Skeletal muscle satellite cell (primary cell): ENCODE data around the gene ARHGEF37. TPM values are rescaled to one million over a fixed set of nuclear protein-coding genes. Genes with fewer than 3 reads are reported as not detected.
"Not testable (repeated sequence)": the region's sequence is repeated elsewhere in the genome, so short reads cannot be mapped to it uniquely, and the experiment has no call there.

Source experiments
- H3K27me3 ChIP-seq: 2 replicates; pipeline ENCODE4 v1.7.0; 2013; ENCODE audit warnings: low read length; ENCODE audit not compliant: control insufficient read depth, insufficient read depth
- H3K36me3 ChIP-seq: 2 replicates; pipeline ENCODE4 v1.7.0; 2013; ENCODE audit warnings: mild to moderate bottlenecking, control low read depth, low read length; ENCODE audit not compliant: insufficient read depth
- H3K4me1 ChIP-seq: 2 replicates; pipeline ENCODE4 v1.7.0; 2013; ENCODE audit warnings: low read length; ENCODE audit not compliant: control insufficient read depth, insufficient read depth
- H3K4me2 ChIP-seq: 2 replicates; pipeline ENCODE4 v1.7.0; 2013; ENCODE audit warnings: mild to moderate bottlenecking, low read length
- H3K4me3 ChIP-seq: 2 replicates; pipeline ENCODE4 v1.7.0; 2013; ENCODE audit warnings: low read length
- H3K9ac ChIP-seq: 2 replicates; pipeline ENCODE4 v1.7.0; 2013; ENCODE audit warnings: mild to moderate bottlenecking, low read depth, low read length, moderate library complexity
- H3K9me3 ChIP-seq: replicated peaks from 2 replicates; pipeline ENCODE4 v1.7.0; 2013; ENCODE audit warnings: mild to moderate bottlenecking, control low read depth, low read length
- total RNA-seq: library from RNA; depleted of rRNA; stranded (reverse); fragments of >200 nt; gene quantifications from 2 replicates; pipeline ENCODE4 v1.2.3, GENCODE V29; 2012; rRNA removed

The ARHGEF37 gene
- total RNA-seq = 0.25 and 0.44 TPM in 2 replicates

- Histone ChIP-seq H3K36me3 (no peaks in the 10 kb centered on the region), H3K27me3 (no peaks in the 10 kb centered on the region), H3K9me3 (no peaks in the 10 kb centered on the region), H3K4me2 (peak within 1 kb of the TSS; percentile 89), H3K4me3 (peak within 1 kb of the TSS; percentile 69), H3K9ac (peak within 1 kb of the TSS; percentile 62), H3K4me1 (peaks cover 13% of the 10 kb centered on the region)
These were observed at the start of gene ARHGEF37 for GRCh38 chr5:149581192-149581861. Gene ARHGEF37, plus strand, starts transcription at chr5:149581498. Its CDS starts 16,272 bp downstream, at chr5:149597770.

GRCh38 chr5:149532413-149532812, 48.9 kb upstream of the ARHGEF37 start:
- no peak overlapping the region for H3K9ac ChIP-seq
- H3K27me3 ChIP-seq = no peaks in the 10 kb centered on the region
- H3K4me3 ChIP-seq = no peak overlapping the region
- H3K4me1 ChIP-seq = peaks cover 6% of the 10 kb centered on the region
- peaks cover 26% of the 10 kb centered on the region for H3K36me3 ChIP-seq
- no peak overlapping the region for H3K4me2 ChIP-seq
- no peaks in the 10 kb centered on the region for H3K9me3 ChIP-seq

GRCh38 chr5:149535787-149536186, 45.5 kb upstream of the ARHGEF37 start:
- H3K4me3 ChIP-seq, H3K9me3 ChIP-seq, H3K4me1 ChIP-seq, H3K27me3 ChIP-seq, H3K9ac ChIP-seq, H3K4me2 ChIP-seq: not testable (repeated sequence)
- peaks cover 41% of the 10 kb centered on the region for H3K36me3 ChIP-seq

- Histone ChIP-seq H3K36me3 (peaks cover 42% of the 10 kb centered on the region), H3K4me1 (peaks cover 9% of the 10 kb centered on the region), H3K9ac (no peak overlapping the region), H3K27me3 (no peaks in the 10 kb centered on the region), H3K4me2 (no peak overlapping the region), H3K9me3 (no peaks in the 10 kb centered on the region), H3K4me3 (no peak overlapping the region)
These were observed 43.8 kb upstream of the ARHGEF37 start for GRCh38 chr5:149537374-149537975.

- no peaks in the 10 kb centered on the region for H3K9me3 ChIP-seq
- peaks cover 52% of the 10 kb centered on the region for H3K36me3 ChIP-seq
- no peaks in the 10 kb centered on the region for H3K27me3 ChIP-seq
- H3K9ac ChIP-seq = no peak overlapping the region
- no peak overlapping the region for H3K4me3 ChIP-seq
- H3K4me1 ChIP-seq = peaks cover 20% of the 10 kb centered on the region
- H3K4me2 ChIP-seq = peak overlapping the region; percentile 19
These were observed 41.2 kb upstream of the ARHGEF37 start for GRCh38 chr5:149540089-149540488.

GRCh38 chr5:149541893-149542292, 39.4 kb upstream of the ARHGEF37 start:
- peaks cover 27% of the 10 kb centered on the region for H3K4me1 ChIP-seq

GRCh38 chr5:149543361-149544027, 37.8 kb upstream of the ARHGEF37 start:
- Histone ChIP-seq H3K9me3 (no peaks in the 10 kb centered on the region), H3K9ac (no peak overlapping the region), H3K27me3 (no peaks in the 10 kb centered on the region), H3K4me1 (peaks cover 43% of the 10 kb centered on the region), H3K4me2 (no peak overlapping the region), H3K4me3 (no peak overlapping the region), H3K36me3 (peaks cover 58% of the 10 kb centered on the region)

More at GRCh38 chr5:149541893-149542292, 39.4 kb upstream of the ARHGEF37 start:
- Histone ChIP-seq H3K4me2 (no peak overlapping the region), H3K36me3 (peaks cover 54% of the 10 kb centered on the region), H3K4me3 (no peak overlapping the region), H3K9me3 (no peaks in the 10 kb centered on the region), H3K9ac (no peak overlapping the region), H3K27me3 (no peaks in the 10 kb centered on the region)

- Histone ChIP-seq H3K4me1 (peaks cover 45% of the 10 kb centered on the region), H3K4me2 (no peak overlapping the region), H3K36me3 (peaks cover 63% of the 10 kb centered on the region), H3K9me3 (no peaks in the 10 kb centered on the region), H3K27me3 (no peaks in the 10 kb centered on the region), H3K4me3 (no peak overlapping the region), H3K9ac (no peak overlapping the region)
These were observed 37.3 kb upstream of the ARHGEF37 start for GRCh38 chr5:149544028-149544420.

GRCh38 chr5:149545327-149545726, 36.0 kb upstream of the ARHGEF37 start:
- H3K36me3 ChIP-seq = peaks cover 73% of the 10 kb centered on the region
- H3K4me1 ChIP-seq = peaks cover 40% of the 10 kb centered on the region
- H3K9me3 ChIP-seq = no peaks in the 10 kb centered on the region
- no peak overlapping the region for H3K4me3 ChIP-seq
- no peak overlapping the region for H3K4me2 ChIP-seq
- H3K9ac ChIP-seq = no peak overlapping the region
- no peaks in the 10 kb centered on the region for H3K27me3 ChIP-seq

GRCh38 chr5:149546974-149547373, 34.3 kb upstream of the ARHGEF37 start:
- H3K9me3 ChIP-seq = no peaks in the 10 kb centered on the region
- H3K9ac ChIP-seq = peak overlapping the region; percentile 34
- H3K4me2 ChIP-seq = peak overlapping the region; percentile 85
- H3K4me1 ChIP-seq = peaks cover 38% of the 10 kb centered on the region
- H3K4me3 ChIP-seq = peak overlapping the region; percentile 39
- H3K27me3 ChIP-seq = no peaks in the 10 kb centered on the region
- H3K36me3 ChIP-seq = peaks cover 75% of the 10 kb centered on the region

- Histone ChIP-seq H3K4me1 (peaks cover 28% of the 10 kb centered on the region), H3K9me3 (no peaks in the 10 kb centered on the region), H3K4me2 (peak overlapping the region; percentile 85), H3K9ac (peak overlapping the region; percentile 100), H3K4me3 (peak overlapping the region; percentile 97), H3K36me3 (peaks cover 59% of the 10 kb centered on the region), H3K27me3 (no peaks in the 10 kb centered on the region)
These were observed 31.6 kb upstream of the ARHGEF37 start for GRCh38 chr5:149549461-149550267.
